ENCODE results near the gene USP4. TPM values are rescaled to one million over a fixed set of nuclear protein-coding genes. Genes with fewer than 3 reads are reported as not detected.

Gene USP4
- total RNA-seq, 1 donor from 2014 or later = 71.3 TPM

- no peak overlapping the region for H3K27ac ChIP-seq
These were observed 37.2 kb downstream of the USP4 start for GRCh38 chr3:49302613-49303012.

GRCh38 chr3:49300595-49300994 lies 39.3 kb downstream of the USP4 start:
- TF ChIP-seq CTCF (IDR thresholded peaks at IDR 0.05) = no peak
- H3K4me3 ChIP-seq = no peak overlapping the region
- H3K27me3 ChIP-seq (ENCODE audit: low read depth) = no peaks in the 10 kb centered on the region
- H3K27ac ChIP-seq = no peak overlapping the region
- no peak for ATAC-seq
- no peaks in the 10 kb centered on the region for H3K9me3 ChIP-seq
- DNase-seq = no peak
- peaks cover 19% of the 10 kb centered on the region for H3K4me1 ChIP-seq
- intact Hi-C loops (cut with DNase I) = no loop called here
- H3K36me3 ChIP-seq = peaks cover 97% of the 10 kb centered on the region

More at GRCh38 chr3:49302613-49303012, 37.2 kb downstream of the USP4 start:
- peaks cover 99% of the 10 kb centered on the region for H3K36me3 ChIP-seq
- intact Hi-C loops (cut with DNase I) = no loop called here
- no peaks in the 10 kb centered on the region for H3K27me3 ChIP-seq (ENCODE audit: low read depth)
- ATAC-seq (no peak), DNase-seq (no peak)
- no peaks in the 10 kb centered on the region for H3K9me3 ChIP-seq
- no peak for TF ChIP-seq CTCF (IDR thresholded peaks at IDR 0.05)
- peaks cover 2% of the 10 kb centered on the region for H3K4me1 ChIP-seq
- no peak overlapping the region for H3K4me3 ChIP-seq

- Histone ChIP-seq H3K27me3 (ENCODE audit: low read depth) (no peaks in the 10 kb centered on the region), H3K4me1 (peaks cover 32% of the 10 kb centered on the region), H3K27ac (no peak overlapping the region), H3K9me3 (no peaks in the 10 kb centered on the region), H3K4me3 (no peak overlapping the region), H3K36me3 (peaks cover 97% of the 10 kb centered on the region)
- intact Hi-C loops (cut with DNase I) = no loop called here
- DNase-seq = no peak
- ATAC-seq = no peak
- no peak for TF ChIP-seq CTCF (IDR thresholded peaks at IDR 0.05)
These were observed 41.3 kb downstream of the USP4 start for GRCh38 chr3:49298511-49298910.

- TF ChIP-seq CTCF (IDR thresholded peaks at IDR 0.05) = no peak
- no peaks in the 10 kb centered on the region for H3K9me3 ChIP-seq
- peak overlapping the region; percentile 66 for H3K27ac ChIP-seq
- H3K27me3 ChIP-seq (ENCODE audit: low read depth) = no peaks in the 10 kb centered on the region
- H3K36me3 ChIP-seq = peaks cover 98% of the 10 kb centered on the region
- no peak overlapping the region for H3K4me3 ChIP-seq
- H3K4me1 ChIP-seq = peaks cover 32% of the 10 kb centered on the region
- ATAC-seq (peak; percentile 58 to 67), DNase-seq (no peak)
- intact Hi-C loops (cut with DNase I) = no loop called here
These were observed 43.0 kb downstream of the USP4 start for GRCh38 chr3:49296781-49297411.

- Histone ChIP-seq H3K9me3 (no peaks in the 10 kb centered on the region), H3K4me3 (no peak overlapping the region), H3K27ac (no peak overlapping the region), H3K4me1 (peaks cover 32% of the 10 kb centered on the region), H3K36me3 (peaks cover 98% of the 10 kb centered on the region), H3K27me3 (ENCODE audit: low read depth) (no peaks in the 10 kb centered on the region)
- peak; percentile 49 for DNase-seq
- ATAC-seq = peak; percentile 57 to 67
- peak; percentile 64 for TF ChIP-seq CTCF (IDR thresholded peaks at IDR 0.05)
- intact Hi-C loops (cut with DNase I) = no loop called here
These were observed 44.3 kb downstream of the USP4 start for GRCh38 chr3:49295489-49296058.

Data from lower lobe of right lung (tissue), 2 donors.